Thoracic aorta (tissue), 2 donors: Measurements from ENCODE around the gene MACF1. TPM values are rescaled to one million over a fixed set of nuclear protein-coding genes. Genes with fewer than 3 reads are reported as not detected.

ENCODE experiments used
- ATAC-seq: fragments of 150-250 bp; one replicate; pipeline ENCODE4 v1.8.0; 2017; ENCODE audit warnings: low read depth; ENCODE audit not compliant: insufficient number of reproducible peaks, low FRiP score
- DNase-seq: peaks from one replicate; pipeline ENCODE4 v3.0.0-alpha.2; 2020; ENCODE audit warnings: low spot score
- H3K27ac ChIP-seq, 2 donors: fragments of 200-600 bp; sonication (generic); 1 replicate in 1 of 2; 2 replicates in 1 of 2; pipeline ENCODE4 v1.5.1; 2016; ENCODE audit warnings: mild to moderate bottlenecking in 2 of 2, moderate library complexity in 2 of 2
- H3K27me3 ChIP-seq: fragments of 200-600 bp; sonication (generic); replicated peaks from 2 replicates; pipeline ENCODE4 v1.6.0; 2016; ENCODE audit warnings: mild to moderate bottlenecking; ENCODE audit not compliant: insufficient read depth
- H3K36me3 ChIP-seq: fragments of 200-600 bp; sonication (generic); one replicate; pipeline ENCODE4 v1.5.1; 2016
- H3K4me1 ChIP-seq, 2 donors: fragments of 200-600 bp; sonication (generic); 1 replicate in 1 of 2; 2 replicates in 1 of 2; pipeline versions ENCODE4 v1.5.1 to v1.6.0; 2016; ENCODE audit warnings: low read depth in 2 of 2, mild to moderate bottlenecking in 1 of 2; ENCODE audit not compliant: control insufficient read depth in 1 of 2
- H3K4me3 ChIP-seq: fragments of 200-600 bp; sonication (generic); 2 replicates; pipeline ENCODE4 v1.5.1; 2016; ENCODE audit warnings: mild to moderate bottlenecking
- H3K9me3 ChIP-seq: fragments of 200-600 bp; sonication (generic); 2 replicates; pipeline ENCODE4 v1.5.1; 2016
- total RNA-seq, 2 donors: library from RNA; depleted of rRNA; stranded (reverse); fragments of >200 nt; gene quantifications; one replicate each; pipeline versions ENCODE4 v1.1.0 to v1.2.3, GENCODE V29; 2016
- TF ChIP-seq, protein P1 (sequence below): fragments of 200-600 bp; sonication (generic); IDR thresholded peaks from one replicate; pipeline ENCODE4 v1.5.1; 2019; ENCODE audit warnings: antibody characterized with exemption

Gene MACF1
- total RNA-seq, 2 donors from 2014 or later, result 604 to 650 TPM

DNA sequence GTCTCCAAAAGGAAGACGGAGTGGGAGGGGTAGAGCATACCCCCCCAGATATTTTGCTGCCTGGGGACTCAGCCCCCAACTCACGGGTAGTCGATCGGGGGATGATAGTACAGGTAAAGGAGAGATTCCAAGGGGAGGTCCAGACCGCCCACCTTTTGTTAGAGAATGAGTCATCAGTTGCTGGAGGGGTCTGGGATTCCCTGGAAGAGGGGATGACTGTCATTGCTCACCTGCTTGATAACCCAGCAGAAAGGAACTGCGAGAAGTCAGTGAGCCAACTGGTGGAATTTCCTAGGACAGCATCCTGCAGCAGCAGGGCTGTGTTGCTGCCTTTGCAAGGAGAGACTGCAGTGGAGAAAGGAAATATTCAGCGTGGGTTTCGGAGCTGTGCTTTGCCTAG lies 64.4 kb downstream of the MACF1 start:
- ATAC-seq, result no peak

GRCh38 chr1:39269349-39269748 lies 64.9 kb downstream of the MACF1 start:
- Histone ChIP-seq H3K9me3 (no peaks in the 10 kb centered on the region), H3K4me3 (peak overlapping the region; percentile 72), H3K36me3 (no peaks in the 10 kb centered on the region), H3K27me3 (no peaks in the 10 kb centered on the region), H3K27ac (peak overlapping the region; percentile 51 to 73), H3K4me1 (peaks cover 32 to 77% of the 10 kb centered on the region in 2 donors)
- TF ChIP-seq, protein P1, sequence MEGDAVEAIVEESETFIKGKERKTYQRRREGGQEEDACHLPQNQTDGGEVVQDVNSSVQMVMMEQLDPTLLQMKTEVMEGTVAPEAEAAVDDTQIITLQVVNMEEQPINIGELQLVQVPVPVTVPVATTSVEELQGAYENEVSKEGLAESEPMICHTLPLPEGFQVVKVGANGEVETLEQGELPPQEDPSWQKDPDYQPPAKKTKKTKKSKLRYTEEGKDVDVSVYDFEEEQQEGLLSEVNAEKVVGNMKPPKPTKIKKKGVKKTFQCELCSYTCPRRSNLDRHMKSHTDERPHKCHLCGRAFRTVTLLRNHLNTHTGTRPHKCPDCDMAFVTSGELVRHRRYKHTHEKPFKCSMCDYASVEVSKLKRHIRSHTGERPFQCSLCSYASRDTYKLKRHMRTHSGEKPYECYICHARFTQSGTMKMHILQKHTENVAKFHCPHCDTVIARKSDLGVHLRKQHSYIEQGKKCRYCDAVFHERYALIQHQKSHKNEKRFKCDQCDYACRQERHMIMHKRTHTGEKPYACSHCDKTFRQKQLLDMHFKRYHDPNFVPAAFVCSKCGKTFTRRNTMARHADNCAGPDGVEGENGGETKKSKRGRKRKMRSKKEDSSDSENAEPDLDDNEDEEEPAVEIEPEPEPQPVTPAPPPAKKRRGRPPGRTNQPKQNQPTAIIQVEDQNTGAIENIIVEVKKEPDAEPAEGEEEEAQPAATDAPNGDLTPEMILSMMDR, result no peak
- ATAC-seq, result no peak
- DNase-seq, result no peak

More for the DNA sequence above, 64.4 kb downstream of the MACF1 start:
- peak overlapping the region; percentile 72 for H3K4me3 ChIP-seq
- peaks cover 32 to 77% of the 10 kb centered on the region in 2 donors for H3K4me1 ChIP-seq
- no peaks in the 10 kb centered on the region for H3K27me3 ChIP-seq
- DNase-seq, result no peak
- H3K9me3 ChIP-seq, result no peaks in the 10 kb centered on the region
- peak overlapping the region; percentile 64 to 73 for H3K27ac ChIP-seq
- no peaks in the 10 kb centered on the region for H3K36me3 ChIP-seq
- TF ChIP-seq, protein P1, result no peak

- H3K36me3 ChIP-seq, result no peaks in the 10 kb centered on the region
- no peak for DNase-seq
- peaks cover 32 to 81% of the 10 kb centered on the region in 2 donors for H3K4me1 ChIP-seq
- no peak overlapping the region for H3K4me3 ChIP-seq
- H3K27ac ChIP-seq, result peak overlapping the region; percentile 51 to 73
- TF ChIP-seq, protein P1, result no peak
- H3K9me3 ChIP-seq, result no peaks in the 10 kb centered on the region
- ATAC-seq, result no peak
- no peaks in the 10 kb centered on the region for H3K27me3 ChIP-seq
Measured at GRCh38 chr1:39269791-39270342, 65.4 kb downstream of the MACF1 start.

DNA sequence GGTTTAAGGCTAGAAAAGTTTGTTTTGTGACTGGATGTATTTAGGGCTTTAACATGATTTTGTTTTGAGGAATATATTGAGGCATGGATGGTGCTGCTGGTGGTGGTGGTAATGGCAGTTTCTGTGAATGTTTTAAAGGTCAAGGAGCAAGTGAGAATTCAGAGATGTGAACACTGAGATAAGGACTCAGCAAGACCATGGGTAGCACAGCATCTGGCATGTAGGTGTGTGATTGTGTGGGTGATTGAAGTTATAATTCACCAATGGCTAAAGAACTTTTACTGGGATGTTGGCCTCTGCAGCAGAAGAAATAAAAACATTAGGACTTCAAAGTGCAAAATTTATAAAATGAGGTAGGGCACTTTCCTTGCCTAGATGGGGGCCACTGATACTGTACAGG lies 65.9 kb downstream of the MACF1 start:
- TF ChIP-seq, protein P1, result no peak
- H3K36me3 ChIP-seq, result no peaks in the 10 kb centered on the region
- DNase-seq, result no peak
- no peaks in the 10 kb centered on the region for H3K9me3 ChIP-seq
- H3K27me3 ChIP-seq, result no peaks in the 10 kb centered on the region
- ATAC-seq, result no peak
- no peak overlapping the region for H3K4me3 ChIP-seq
- peaks cover 32 to 81% of the 10 kb centered on the region in 2 donors for H3K4me1 ChIP-seq
- H3K27ac ChIP-seq, result peak overlapping the region; percentile 51 to 73

GRCh38 chr1:39272027-39272797 lies 67.7 kb downstream of the MACF1 start:
- no peak for ATAC-seq
- H3K27me3 ChIP-seq, result no peaks in the 10 kb centered on the region

More at GRCh38 chr1:39272027-39272797, 67.7 kb downstream of the MACF1 start:
- H3K4me3 ChIP-seq, result no peak overlapping the region
- no peaks in the 10 kb centered on the region for H3K9me3 ChIP-seq
- peaks cover 31 to 66% of the 10 kb centered on the region in 2 donors for H3K4me1 ChIP-seq
- no peak for DNase-seq
- H3K36me3 ChIP-seq, result no peaks in the 10 kb centered on the region
- TF ChIP-seq, protein P1, result no peak
- H3K27ac ChIP-seq, result peak overlapping the region; percentile 36 to 44
